Caco-2 (cell line): ENCODE results near the gene NECTIN2. TPM values are rescaled to one million over a fixed set of nuclear protein-coding genes. Genes with fewer than 3 reads are reported as not detected.

Experiments used
- BruUV-seq: library from RNA; stranded (reverse); fragments of 400-500 nt; replicated peaks from 2 replicates; lab custom pipeline; 2021; lab: Mats Ljungman, UMichigan
- CTCF ChIA-PET: fragments of 300-600 bp; sonication (Branson Sonifier 250); formaldehyde crosslinking; loops from one replicate; lab custom pipeline; 2022; ENCODE audit warnings: antibody characterized with exemption; lab: Charles Lee
- POLR2A ChIA-PET: fragments of 300-600 bp; sonication (Branson Sonifier 250); formaldehyde crosslinking; loops from one replicate; lab custom pipeline; 2022; ENCODE audit warnings: antibody characterized with exemption; lab: Charles Lee
- DNase-seq, 2 experiments: peaks; one replicate each; pipeline versions ENCODE4 v3.0.0 to v3.0.0-alpha.2; 2020 to 2022
- H3K27me3 ChIP-seq: replicated peaks from 2 replicates; pipeline ENCODE4 v1.6.0; 2011; ENCODE audit warnings: low read length; ENCODE audit not compliant: control insufficient read depth, insufficient read depth
- H3K36me3 ChIP-seq: 2 replicates; pipeline ENCODE4 v1.5.1; 2011; ENCODE audit warnings: low read length; ENCODE audit not compliant: control insufficient read depth, insufficient read depth
- H3K4me1 ChIP-seq: fragments of 250-450 bp; sonication (Bioruptor Pico); 2 replicates; pipeline ENCODE4 v1.5.1; 2020; ENCODE audit warnings: mild to moderate bottlenecking
- H3K4me3 ChIP-seq: 2 replicates; pipeline ENCODE4 v1.5.1; 2011; ENCODE audit warnings: low read depth, mild to moderate bottlenecking, control low read depth, low read length
- H3K9me3 ChIP-seq: fragments of 250-450 bp; sonication (Bioruptor Pico); 2 replicates; pipeline ENCODE4 v1.5.1; 2020; ENCODE audit warnings: mild to moderate bottlenecking, moderate library complexity
- H3K27ac Mint-ChIP-seq: one replicate; pipeline ENCODE4 v1.8.0; 2022; ENCODE audit warnings: mixed read lengths; ENCODE audit not compliant: unreplicated experiment
- H3K27me3 Mint-ChIP-seq: one replicate; pipeline ENCODE4 v1.8.0; 2022; ENCODE audit warnings: mixed read lengths; ENCODE audit not compliant: insufficient read depth, unreplicated experiment
- H3K36me3 Mint-ChIP-seq: one replicate; pipeline ENCODE4 v1.8.0; 2022; ENCODE audit warnings: mild to moderate bottlenecking, mixed read lengths; ENCODE audit not compliant: insufficient read depth, unreplicated experiment
- H3K4me1 Mint-ChIP-seq: one replicate; pipeline ENCODE4 v1.8.0; 2022; ENCODE audit warnings: low read depth, mixed read lengths; ENCODE audit not compliant: unreplicated experiment
- H3K4me3 Mint-ChIP-seq: one replicate; pipeline ENCODE4 v1.8.0; 2022; ENCODE audit warnings: mild to moderate bottlenecking, moderate library complexity, mixed read lengths; ENCODE audit not compliant: unreplicated experiment
- H3K9me3 Mint-ChIP-seq: one replicate; pipeline ENCODE4 v1.8.0; 2022; ENCODE audit warnings: mixed read lengths; ENCODE audit not compliant: unreplicated experiment
- intact Hi-C: fragments of 100-400 bp; cut with micrococcal nuclease; formaldehyde crosslinking; loops from one replicate; pipeline ENCODE4 v1.10.0; 2022; ENCODE audit not compliant: unreplicated experiment
- total RNA-seq: library from RNA; stranded (reverse); gene quantifications from 2 replicates; pipeline ENCODE4 v1.2.3, GENCODE V29; 2022
- TF ChIP-seq, protein P1 (sequence below), 2 experiments: fragments of 200-600 bp in 1 of 2; IDR thresholded peaks; 1 replicate in 1 of 2; 2 replicates in 1 of 2; pipeline versions ENCODE4 v1.5.1 to v1.8.0; 2011 to 2022; ENCODE audit warnings: antibody characterized with exemption in 1 of 2, control low read depth in 1 of 2, inconsistent platforms in 1 of 2, low read depth in 1 of 2, low read length in 1 of 2, mild to moderate bottlenecking in 1 of 2, moderate library complexity in 1 of 2; ENCODE audit not compliant: insufficient read depth in 1 of 2, severe bottlenecking in 1 of 2, unreplicated experiment in 1 of 2

The NECTIN2 gene
- total RNA-seq, 1 experiment from 2014 or later, result 258 TPM

DNA sequence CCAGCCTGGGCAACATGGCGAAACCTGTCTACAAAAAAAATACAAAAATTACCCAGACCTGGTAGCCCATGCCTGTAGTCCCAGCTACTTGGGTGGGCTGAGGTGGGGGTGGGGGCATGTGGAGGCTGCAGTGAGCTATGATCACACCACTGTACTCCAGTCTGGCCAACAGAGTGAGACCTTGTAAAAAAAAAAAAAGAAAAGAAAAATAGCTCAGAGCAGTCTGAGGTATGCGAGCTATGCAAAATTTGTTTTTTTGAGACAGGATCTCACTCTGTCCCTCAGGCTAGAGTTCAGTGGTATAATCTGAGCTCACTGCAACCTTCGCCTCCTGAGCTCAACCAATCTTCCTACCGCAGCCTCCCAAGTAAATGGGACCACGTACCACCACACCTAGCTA lies 37.8 kb downstream of the NECTIN2 start:
- ChIA-PET CTCF (interaction anchor here (0.9 to 1.3 kb wide), 3 partner anchors 10 to 38 kb away, joined by 3 to 5 read pairs (median 3); partner anchors contain the start of gene NECTIN2), POLR2A (interaction anchor here (0.6 to 0.9 kb wide), 6 partner anchors 11 to 486 kb away, joined by 3 to 6 read pairs (median 3); no protein-coding TSS in a partner anchor)
- peaks cover 9% of the 10 kb centered on the region for H3K4me1 Mint-ChIP-seq
- Histone ChIP-seq H3K27me3 (no peaks in the 10 kb centered on the region), H3K36me3 (0 out of 2 replicates have a peak, but pooled peaks cover 1% of the 10 kb centered on the region), H3K9me3 (no peaks in the 10 kb centered on the region), H3K4me1 (peaks cover 25% of the 10 kb centered on the region), H3K4me3 (no peak overlapping the region)
- no TSS peak for BruUV-seq
- peaks cover 78% of the 10 kb centered on the region for H3K36me3 Mint-ChIP-seq
- intact Hi-C loops, result no loop called here
- no peaks in the 10 kb centered on the region for H3K27me3 Mint-ChIP-seq
- peak overlapping the region; percentile 68 for H3K27ac Mint-ChIP-seq
- peak overlapping the region; percentile 24 for H3K4me3 Mint-ChIP-seq
- no peaks in the 10 kb centered on the region for H3K9me3 Mint-ChIP-seq
- no peak for DNase-seq
- TF ChIP-seq, protein P1, sequence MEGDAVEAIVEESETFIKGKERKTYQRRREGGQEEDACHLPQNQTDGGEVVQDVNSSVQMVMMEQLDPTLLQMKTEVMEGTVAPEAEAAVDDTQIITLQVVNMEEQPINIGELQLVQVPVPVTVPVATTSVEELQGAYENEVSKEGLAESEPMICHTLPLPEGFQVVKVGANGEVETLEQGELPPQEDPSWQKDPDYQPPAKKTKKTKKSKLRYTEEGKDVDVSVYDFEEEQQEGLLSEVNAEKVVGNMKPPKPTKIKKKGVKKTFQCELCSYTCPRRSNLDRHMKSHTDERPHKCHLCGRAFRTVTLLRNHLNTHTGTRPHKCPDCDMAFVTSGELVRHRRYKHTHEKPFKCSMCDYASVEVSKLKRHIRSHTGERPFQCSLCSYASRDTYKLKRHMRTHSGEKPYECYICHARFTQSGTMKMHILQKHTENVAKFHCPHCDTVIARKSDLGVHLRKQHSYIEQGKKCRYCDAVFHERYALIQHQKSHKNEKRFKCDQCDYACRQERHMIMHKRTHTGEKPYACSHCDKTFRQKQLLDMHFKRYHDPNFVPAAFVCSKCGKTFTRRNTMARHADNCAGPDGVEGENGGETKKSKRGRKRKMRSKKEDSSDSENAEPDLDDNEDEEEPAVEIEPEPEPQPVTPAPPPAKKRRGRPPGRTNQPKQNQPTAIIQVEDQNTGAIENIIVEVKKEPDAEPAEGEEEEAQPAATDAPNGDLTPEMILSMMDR (IDR thresholded peaks at IDR 0.05; ENCODE audit: insufficient read depth in 1 of 2, low read depth in 1 of 2, low read length in 1 of 2, severe bottlenecking in 1 of 2, unreplicated experiment in 1 of 2), result no peak

GRCh38 chr19:44884566-44884965 lies 38.5 kb downstream of the NECTIN2 start:
- Histone ChIP-seq H3K9me3 (no peaks in the 10 kb centered on the region), H3K4me1 (peaks cover 20% of the 10 kb centered on the region), H3K27me3 (no peaks in the 10 kb centered on the region), H3K36me3 (0 out of 2 replicates have a peak, but pooled peaks cover 1% of the 10 kb centered on the region), H3K4me3 (no peak overlapping the region)
- peak overlapping the region; percentile 68 for H3K27ac Mint-ChIP-seq
- no peaks in the 10 kb centered on the region for H3K27me3 Mint-ChIP-seq
- CTCF ChIA-PET, result interaction anchor here (0.7 to 1.3 kb wide), 3 partner anchors 11 to 230 kb away, joined by 3 read pairs; no protein-coding TSS in a partner anchor
- POLR2A ChIA-PET, result interaction anchor here (0.6 kb wide), 4 partner anchors 11 to 269 kb away, joined by 3 to 6 read pairs (median 4); no protein-coding TSS in a partner anchor
- H3K4me1 Mint-ChIP-seq, result peaks cover 14% of the 10 kb centered on the region
- peaks cover 78% of the 10 kb centered on the region for H3K36me3 Mint-ChIP-seq
- intact Hi-C loops, result no loop called here
- peak overlapping the region; percentile 24 for H3K4me3 Mint-ChIP-seq
- H3K9me3 Mint-ChIP-seq, result no peaks in the 10 kb centered on the region
- TF ChIP-seq, protein P1 (IDR thresholded peaks at IDR 0.05; ENCODE audit: insufficient read depth in 1 of 2, low read depth in 1 of 2, low read length in 1 of 2, severe bottlenecking in 1 of 2, unreplicated experiment in 1 of 2), result no peak
- no TSS peak for BruUV-seq
- DNase-seq, result no peak

DNA sequence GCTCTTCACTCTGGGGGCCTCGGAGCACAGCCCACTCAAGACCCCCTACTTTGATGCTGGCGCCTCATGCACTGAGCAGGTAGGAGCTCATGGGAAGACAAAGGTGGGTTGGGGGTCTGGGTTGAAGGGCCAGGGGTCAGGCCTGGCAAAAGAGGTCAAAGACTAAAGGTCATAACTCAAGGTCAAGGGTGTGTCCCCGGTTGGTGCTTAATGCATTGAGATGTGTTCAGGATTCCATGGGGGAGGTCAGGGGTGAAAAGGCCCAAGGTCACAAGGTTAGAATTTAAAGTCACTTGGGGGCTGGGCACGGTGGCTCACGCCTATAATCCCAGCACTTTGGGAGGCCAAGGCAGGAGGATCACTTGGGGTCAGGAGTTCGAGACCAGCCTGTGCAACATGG lies 40.0 kb downstream of the NECTIN2 start:
- CTCF ChIA-PET, result interaction anchor here (0.6 kb wide), 1 partner anchor 43 kb away, joined by 6 read pairs; no protein-coding TSS in a partner anchor
- intact Hi-C loops, result loop anchor here (1.0 kb wide), 1 partner anchor 27 kb away; no protein-coding TSS in a partner anchor

More for the DNA sequence above, 40.0 kb downstream of the NECTIN2 start:
- Mint-ChIP-seq H3K9me3 (no peaks in the 10 kb centered on the region), H3K4me3 (no peak overlapping the region), H3K27ac (no peak overlapping the region), H3K36me3 (peaks cover 84% of the 10 kb centered on the region), H3K27me3 (no peaks in the 10 kb centered on the region), H3K4me1 (peaks cover 21% of the 10 kb centered on the region)
- Histone ChIP-seq H3K4me1 (peaks cover 18% of the 10 kb centered on the region), H3K9me3 (no peaks in the 10 kb centered on the region), H3K27me3 (no peaks in the 10 kb centered on the region), H3K4me3 (no peak overlapping the region), H3K36me3 (0 out of 2 replicates have a peak, but pooled peaks cover 1% of the 10 kb centered on the region)
- POLR2A ChIA-PET, result no interaction called here
- BruUV-seq, result no TSS peak
- DNase-seq, result no peak
- TF ChIP-seq, protein P1 (IDR thresholded peaks at IDR 0.05; ENCODE audit: insufficient read depth in 1 of 2, low read depth in 1 of 2, low read length in 1 of 2, severe bottlenecking in 1 of 2, unreplicated experiment in 1 of 2), result no peak
